Measurements from ENCODE around the gene PDZD4.

The PDZD4 gene

DNA sequence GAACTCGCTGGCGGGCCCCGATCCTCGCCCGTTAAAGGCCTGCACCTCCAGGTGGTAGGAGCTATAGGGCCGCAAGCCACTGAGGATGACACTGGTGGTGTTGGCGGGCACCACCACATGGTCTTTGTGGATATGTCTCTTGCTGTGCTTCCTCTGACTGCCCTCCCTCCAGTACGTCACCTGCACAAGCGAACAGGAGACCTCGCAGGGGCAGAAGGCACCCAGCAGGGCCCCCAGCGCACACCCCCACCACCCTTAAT is 34.9 kb upstream of the PDZD4 start:
- Histone ChIP-seq H3K9me3 (ENCODE audit: low read length) (no peaks in the 10 kb centered on the region), H4K20me1 (ENCODE audit: insufficient read depth, low read length) (no peaks in the 10 kb centered on the region), H3K4me2 (ENCODE audit: low read length) (no peak overlapping the region), H3K9ac (ENCODE audit: low read length) (no peak overlapping the region), H3K4me3 (ENCODE audit: low read depth, low read length, poor library complexity, severe bottlenecking) (no peak overlapping the region), H3K9me2 (ENCODE audit: low read depth, low read length) (no peaks in the 10 kb centered on the region), H3F3A (ENCODE audit: insufficient read depth, low read length) (no peaks in the 10 kb centered on the region), H3K27me3 (ENCODE audit: insufficient read depth, low read length) (no peaks in the 10 kb centered on the region), H3K4me1 (ENCODE audit: insufficient read depth, low read length, severe bottlenecking) (no peaks in the 10 kb centered on the region), H3K36me3 (ENCODE audit: insufficient read depth, low read length) (no peaks in the 10 kb centered on the region), H3K27ac (ENCODE audit: low read depth, low read length, poor library complexity, severe bottlenecking) (no peak overlapping the region), H2AFZ (ENCODE audit: low read length) (no peak overlapping the region), H3K79me2 (ENCODE audit: insufficient read depth, low read length) (no peaks in the 10 kb centered on the region)
- TF ChIP-seq, protein P1, sequence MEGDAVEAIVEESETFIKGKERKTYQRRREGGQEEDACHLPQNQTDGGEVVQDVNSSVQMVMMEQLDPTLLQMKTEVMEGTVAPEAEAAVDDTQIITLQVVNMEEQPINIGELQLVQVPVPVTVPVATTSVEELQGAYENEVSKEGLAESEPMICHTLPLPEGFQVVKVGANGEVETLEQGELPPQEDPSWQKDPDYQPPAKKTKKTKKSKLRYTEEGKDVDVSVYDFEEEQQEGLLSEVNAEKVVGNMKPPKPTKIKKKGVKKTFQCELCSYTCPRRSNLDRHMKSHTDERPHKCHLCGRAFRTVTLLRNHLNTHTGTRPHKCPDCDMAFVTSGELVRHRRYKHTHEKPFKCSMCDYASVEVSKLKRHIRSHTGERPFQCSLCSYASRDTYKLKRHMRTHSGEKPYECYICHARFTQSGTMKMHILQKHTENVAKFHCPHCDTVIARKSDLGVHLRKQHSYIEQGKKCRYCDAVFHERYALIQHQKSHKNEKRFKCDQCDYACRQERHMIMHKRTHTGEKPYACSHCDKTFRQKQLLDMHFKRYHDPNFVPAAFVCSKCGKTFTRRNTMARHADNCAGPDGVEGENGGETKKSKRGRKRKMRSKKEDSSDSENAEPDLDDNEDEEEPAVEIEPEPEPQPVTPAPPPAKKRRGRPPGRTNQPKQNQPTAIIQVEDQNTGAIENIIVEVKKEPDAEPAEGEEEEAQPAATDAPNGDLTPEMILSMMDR (IDR thresholded peaks at IDR 0.05; ENCODE audit: low read length) = no peak
- TF ChIP-seq EZH2 (IDR thresholded peaks at IDR 0.05; ENCODE audit: borderline replicate concordance, low read length) = no peak

DNA sequence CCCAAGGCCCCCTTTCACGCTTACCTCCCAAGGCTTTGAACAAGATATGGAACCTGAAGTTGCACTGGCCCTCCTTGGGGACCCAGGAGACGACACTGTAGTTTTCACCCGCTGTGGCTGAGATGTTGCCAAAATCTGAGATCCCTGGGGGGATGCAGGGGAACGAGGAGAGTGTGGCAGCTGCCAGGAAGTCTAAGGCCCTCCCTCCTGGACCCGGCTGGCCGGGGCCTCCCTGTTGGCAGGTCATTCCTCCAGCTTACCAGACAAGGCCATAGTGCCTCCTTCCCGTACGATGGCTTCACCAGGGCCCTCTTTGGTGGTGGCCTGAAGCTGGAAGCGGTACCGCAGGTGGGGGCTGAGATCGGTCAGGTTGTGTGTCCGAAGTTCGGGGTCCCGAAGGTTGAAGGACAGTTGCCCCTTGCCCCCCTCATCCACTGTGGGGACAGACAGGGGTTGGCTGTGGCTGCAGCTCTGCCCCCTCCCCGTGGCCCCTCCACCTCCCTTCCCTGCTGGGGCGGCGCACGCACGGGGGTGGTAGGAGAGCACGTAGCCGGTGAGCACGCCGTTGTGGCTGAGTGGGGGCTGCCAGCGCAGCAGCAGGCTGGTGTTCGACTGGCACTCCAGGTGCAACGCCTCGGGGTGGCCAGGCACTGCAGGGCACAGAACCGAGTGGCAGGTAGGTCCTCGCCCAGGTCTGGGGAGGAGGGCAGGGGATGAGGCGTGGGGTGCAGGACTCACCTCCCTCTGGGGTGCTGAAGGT is 34.4 kb upstream of the PDZD4 start:
- H3K27me3 ChIP-seq (ENCODE audit: insufficient read depth, low read length) = no peaks in the 10 kb centered on the region
- H3K9me2 ChIP-seq (ENCODE audit: low read depth, low read length) = no peaks in the 10 kb centered on the region
- H3K9me3 ChIP-seq (ENCODE audit: low read length) = no peaks in the 10 kb centered on the region
- H3K4me1 ChIP-seq (ENCODE audit: insufficient read depth, low read length, severe bottlenecking) = no peaks in the 10 kb centered on the region
- no peak for TF ChIP-seq EZH2 (IDR thresholded peaks at IDR 0.05; ENCODE audit: borderline replicate concordance, low read length)
- TF ChIP-seq, protein P1 (IDR thresholded peaks at IDR 0.05; ENCODE audit: low read length) = no peak
- H3K79me2 ChIP-seq (ENCODE audit: insufficient read depth, low read length) = no peaks in the 10 kb centered on the region
- no peak overlapping the region for H2AFZ ChIP-seq (ENCODE audit: low read length)
- no peak overlapping the region for H3K4me2 ChIP-seq (ENCODE audit: low read length)
- H3K9ac ChIP-seq (ENCODE audit: low read length) = no peak overlapping the region
- no peaks in the 10 kb centered on the region for H3K36me3 ChIP-seq (ENCODE audit: insufficient read depth, low read length)
- no peak overlapping the region for H3K4me3 ChIP-seq (ENCODE audit: low read depth, low read length, poor library complexity, severe bottlenecking)
- H4K20me1 ChIP-seq (ENCODE audit: insufficient read depth, low read length) = no peaks in the 10 kb centered on the region
- H3K27ac ChIP-seq (ENCODE audit: low read depth, low read length, poor library complexity, severe bottlenecking) = no peak overlapping the region
- H3F3A ChIP-seq (ENCODE audit: insufficient read depth, low read length) = no peaks in the 10 kb centered on the region

- Histone ChIP-seq H3K36me3 (ENCODE audit: insufficient read depth, low read length) (no peaks in the 10 kb centered on the region), H3F3A (ENCODE audit: insufficient read depth, low read length) (no peaks in the 10 kb centered on the region), H3K27ac (ENCODE audit: low read depth, low read length, poor library complexity, severe bottlenecking) (no peak overlapping the region), H2AFZ (ENCODE audit: low read length) (no peak overlapping the region), H3K9me2 (ENCODE audit: low read depth, low read length) (no peaks in the 10 kb centered on the region), H3K9ac (ENCODE audit: low read length) (no peak overlapping the region), H3K9me3 (ENCODE audit: low read length) (no peaks in the 10 kb centered on the region), H3K4me2 (ENCODE audit: low read length) (no peak overlapping the region), H3K79me2 (ENCODE audit: insufficient read depth, low read length) (no peaks in the 10 kb centered on the region), H3K4me3 (ENCODE audit: low read depth, low read length, poor library complexity, severe bottlenecking) (no peak overlapping the region), H3K4me1 (ENCODE audit: insufficient read depth, low read length, severe bottlenecking) (no peaks in the 10 kb centered on the region), H4K20me1 (ENCODE audit: insufficient read depth, low read length) (no peaks in the 10 kb centered on the region), H3K27me3 (ENCODE audit: insufficient read depth, low read length) (no peaks in the 10 kb centered on the region)
- TF ChIP-seq EZH2 (IDR thresholded peaks at IDR 0.05; ENCODE audit: borderline replicate concordance, low read length) = no peak
- TF ChIP-seq, protein P1 (IDR thresholded peaks at IDR 0.05; ENCODE audit: low read length) = no peak
Measured at GRCh38 chrX:153864101-153864500, 33.8 kb upstream of the PDZD4 start.
